OCI-LY1 (cell line): ENCODE results near the gene RYR3.

Source experiments
- H2AFZ ChIP-seq: fragments of 200-600 bp; sonication (generic), shearing (Covaris generic); 2 replicates; pipeline ENCODE4 v1.6.0; 2014; ENCODE audit warnings: antibody characterized with exemption, mild to moderate bottlenecking, low read length
- H3F3A ChIP-seq: fragments of 200-600 bp; sonication (generic), shearing (Covaris generic); 2 replicates; pipeline ENCODE4 v1.6.0; 2014; ENCODE audit warnings: mild to moderate bottlenecking, antibody characterized with exemption, low read length, moderate library complexity; ENCODE audit not compliant: insufficient read depth
- H3K27ac ChIP-seq: fragments of 200-600 bp; sonication (generic); 2 replicates; pipeline ENCODE4 v1.5.1; 2014; ENCODE audit warnings: low read length, mixed run types, mild to moderate bottlenecking, low read depth; ENCODE audit not compliant: poor library complexity, severe bottlenecking
- H3K27me3 ChIP-seq: fragments of 200-600 bp; sonication (generic); 2 replicates; pipeline ENCODE4 v1.6.0; 2014; ENCODE audit warnings: antibody characterized with exemption, mild to moderate bottlenecking, low read length, moderate library complexity; ENCODE audit not compliant: insufficient read depth
- H3K36me3 ChIP-seq: fragments of 200-600 bp; sonication (generic); 2 replicates; pipeline ENCODE4 v1.6.1; 2014; ENCODE audit warnings: mild to moderate bottlenecking, antibody characterized with exemption, low read length, moderate library complexity, mixed read lengths; ENCODE audit not compliant: insufficient read depth
- H3K4me1 ChIP-seq: fragments of 200-600 bp; sonication (generic); 2 replicates; pipeline ENCODE4 v1.5.1; 2014; ENCODE audit warnings: mild to moderate bottlenecking, low read length, moderate library complexity; ENCODE audit not compliant: insufficient read depth, severe bottlenecking
- H3K4me2 ChIP-seq: fragments of 200-600 bp; sonication (generic), shearing (Covaris generic); 2 replicates; pipeline ENCODE4 v1.6.1; 2014; ENCODE audit warnings: low read length
- H3K4me3 ChIP-seq: fragments of 200-600 bp; sonication (generic); 2 replicates; pipeline ENCODE4 v1.5.1; 2014; ENCODE audit warnings: low read length, low read depth, mild to moderate bottlenecking, mixed read lengths; ENCODE audit not compliant: poor library complexity, severe bottlenecking
- H3K79me2 ChIP-seq: fragments of 200-600 bp; shearing (Covaris generic); 2 replicates; pipeline ENCODE4 v1.6.1; 2016; ENCODE audit warnings: mixed run types, low read length, mixed read lengths; ENCODE audit not compliant: insufficient read depth
- H3K9ac ChIP-seq: fragments of 200-600 bp; sonication (generic), shearing (Covaris generic); 2 replicates; pipeline ENCODE4 v1.6.1; 2014; ENCODE audit warnings: mild to moderate bottlenecking, low read length, mixed read lengths
- H3K9me2 ChIP-seq: fragments of 200-600 bp; sonication (generic), shearing (Covaris generic); 2 replicates; pipeline ENCODE4 v1.6.1; 2014; ENCODE audit warnings: low read depth, mild to moderate bottlenecking, low read length, mixed read lengths
- H3K9me3 ChIP-seq: fragments of 200-600 bp; shearing (Covaris generic); 2 replicates; pipeline ENCODE4 v1.6.1; 2014; ENCODE audit warnings: low read length, mixed read lengths
- H4K20me1 ChIP-seq: fragments of 200-600 bp; sonication (generic), shearing (Covaris generic); 2 replicates; pipeline ENCODE4 v1.6.0; 2016; ENCODE audit warnings: mild to moderate bottlenecking, low read length; ENCODE audit not compliant: insufficient read depth
- CTCF ChIP-seq: fragments of 200-600 bp; sonication (generic), shearing (Covaris generic); IDR thresholded peaks from 2 replicates; pipeline ENCODE4 v1.5.1; 2017; ENCODE audit warnings: mild to moderate bottlenecking, antibody characterized with exemption, low read length, moderate library complexity, mixed read lengths
- EZH2 ChIP-seq: fragments of 200-600 bp; sonication (generic), shearing (Covaris generic); IDR thresholded peaks from 2 replicates; pipeline ENCODE4 v1.8.0; 2017; ENCODE audit warnings: borderline replicate concordance, mixed run types, mild to moderate bottlenecking, antibody characterized with exemption, low read length, moderate library complexity, mixed read lengths

The RYR3 gene

GRCh38 chr15:33801954-33802353, 491.2 kb downstream of the RYR3 start:
- no peaks in the 10 kb centered on the region for H3K9me2 ChIP-seq

DNA sequence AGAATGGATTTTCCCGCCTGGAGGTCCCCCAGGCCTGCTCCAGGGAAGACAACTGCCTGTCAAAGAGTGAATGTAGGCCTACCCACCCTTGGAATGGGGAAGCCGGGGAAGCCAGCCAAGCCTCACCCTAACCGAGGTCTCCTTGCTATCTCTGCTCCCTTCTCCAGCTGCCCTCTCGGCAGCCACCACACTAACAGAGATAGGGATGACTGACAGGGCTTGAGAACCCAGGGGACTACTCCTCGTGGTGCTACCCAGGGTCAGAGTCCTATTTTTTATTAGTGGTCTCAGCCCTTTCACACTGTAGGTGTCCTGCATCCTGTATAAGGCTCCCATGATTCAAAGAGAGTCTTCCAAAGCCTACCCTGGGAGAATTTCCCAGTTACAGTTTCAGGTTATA, 496.9 kb downstream of the RYR3 start:
- no peak for TF ChIP-seq EZH2
- no peak overlapping the region for H3K27ac ChIP-seq
- no peaks in the 10 kb centered on the region for H4K20me1 ChIP-seq
- no peak overlapping the region for H3K9ac ChIP-seq
- no peaks in the 10 kb centered on the region; the same call in 1 of the 2 replicates for H3K27me3 ChIP-seq
- no peak overlapping the region for H2AFZ ChIP-seq
- no peak overlapping the region for H3K4me2 ChIP-seq
- no peak overlapping the region for H3K4me3 ChIP-seq
- no peaks in the 10 kb centered on the region for H3K79me2 ChIP-seq
- no peaks in the 10 kb centered on the region for H3K9me3 ChIP-seq
- H3F3A ChIP-seq: no peaks in the 10 kb centered on the region
- H3K9me2 ChIP-seq: no peaks in the 10 kb centered on the region
- H3K4me1 ChIP-seq: no peaks in the 10 kb centered on the region
- H3K36me3 ChIP-seq: no peaks in the 10 kb centered on the region

More at GRCh38 chr15:33801954-33802353, 491.2 kb downstream of the RYR3 start:
- no peaks in the 10 kb centered on the region for H3K27me3 ChIP-seq
- no peaks in the 10 kb centered on the region for H4K20me1 ChIP-seq
- H3K36me3 ChIP-seq: no peaks in the 10 kb centered on the region
- no peaks in the 10 kb centered on the region for H3K9me3 ChIP-seq
- H2AFZ ChIP-seq: no peak overlapping the region
- no peaks in the 10 kb centered on the region for H3F3A ChIP-seq
- TF ChIP-seq EZH2: no peak
- TF ChIP-seq CTCF: no peak
- no peak overlapping the region for H3K4me2 ChIP-seq
- no peaks in the 10 kb centered on the region for H3K4me1 ChIP-seq
- no peaks in the 10 kb centered on the region for H3K79me2 ChIP-seq
- no peak overlapping the region for H3K4me3 ChIP-seq
- H3K9ac ChIP-seq: no peak overlapping the region
- no peak overlapping the region for H3K27ac ChIP-seq

DNA sequence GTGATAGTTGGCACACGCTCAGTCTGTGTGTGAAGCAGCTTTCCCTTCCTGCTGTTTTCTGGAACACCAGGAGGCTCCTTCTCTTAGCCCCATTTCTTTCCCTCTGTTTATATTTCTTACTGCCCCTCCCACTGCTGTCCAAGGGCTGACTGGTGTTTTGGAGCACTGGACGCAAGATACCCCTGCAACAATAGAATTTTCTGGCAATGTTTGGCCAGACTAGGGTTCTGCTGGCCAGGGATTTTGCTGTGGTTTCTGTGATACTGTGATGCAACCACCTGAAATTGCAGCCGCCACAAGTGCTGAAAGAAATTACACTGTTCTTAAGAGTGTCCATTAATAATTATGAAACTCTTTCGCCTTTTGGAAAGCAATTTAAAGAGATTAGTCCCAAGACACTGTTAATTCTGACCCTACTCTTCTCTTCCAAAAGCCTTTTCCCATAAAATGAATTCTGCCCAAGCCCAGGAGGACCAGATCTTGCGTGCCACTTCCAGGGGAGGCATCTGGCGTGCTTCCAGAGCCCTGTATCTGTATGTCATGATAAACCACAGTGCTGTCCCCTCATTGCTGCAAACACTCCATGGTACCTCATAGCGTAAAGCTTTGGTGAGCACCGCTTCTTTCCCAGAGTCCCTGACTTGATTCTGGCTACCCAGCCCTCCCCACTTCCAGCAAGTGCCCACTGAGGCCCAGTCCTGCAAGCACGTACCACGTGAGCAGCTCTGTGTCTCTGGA, 498.1 kb downstream of the RYR3 start:
- H4K20me1 ChIP-seq: no peaks in the 10 kb centered on the region
- TF ChIP-seq EZH2 (no peak), CTCF (no peak)
- no peaks in the 10 kb centered on the region; the same call in 1 of the 2 replicates for H3K27me3 ChIP-seq

More for the DNA sequence above, 498.1 kb downstream of the RYR3 start:
- H3K4me1 ChIP-seq: no peaks in the 10 kb centered on the region
- H3F3A ChIP-seq: no peaks in the 10 kb centered on the region
- H3K27ac ChIP-seq: no peak overlapping the region
- H3K9me2 ChIP-seq: no peaks in the 10 kb centered on the region
- no peak overlapping the region for H2AFZ ChIP-seq
- no peaks in the 10 kb centered on the region for H3K9me3 ChIP-seq
- no peaks in the 10 kb centered on the region for H3K79me2 ChIP-seq
- H3K9ac ChIP-seq: no peak overlapping the region
- no peaks in the 10 kb centered on the region for H3K36me3 ChIP-seq
- H3K4me3 ChIP-seq: no peak overlapping the region
- no peak overlapping the region for H3K4me2 ChIP-seq
